ENCODE results near the gene RAD9B.

- TF ChIP-seq RFX5 (IDR thresholded peaks at IDR 0.05) (no peak), ELK1 (IDR thresholded peaks at IDR 0.05; ENCODE audit: low read depth, low read length) (no peak), CTCF (IDR thresholded peaks at IDR 0.05) (no peak), CHD4 (IDR thresholded peaks at IDR 0.05; ENCODE audit: borderline replicate concordance) (no peak), EHMT2 (IDR thresholded peaks at IDR 0.05; ENCODE audit: low read depth) (no peak), NR3C1 (IDR thresholded peaks at IDR 0.05) (no peak), SREBF2 (IDR thresholded peaks at IDR 0.05) (no peak), REST (IDR thresholded peaks at IDR 0.05) (no peak)
Measured at GRCh38 chr12:110530511-110530910, 28.4 kb downstream of the RAD9B start.
